ENCODE results near the gene DCBLD2.
"Not testable (repeated sequence)": the region's sequence is repeated elsewhere in the genome, so short reads cannot be mapped to it uniquely, and the experiment has no call there.

The DCBLD2 gene

DNA sequence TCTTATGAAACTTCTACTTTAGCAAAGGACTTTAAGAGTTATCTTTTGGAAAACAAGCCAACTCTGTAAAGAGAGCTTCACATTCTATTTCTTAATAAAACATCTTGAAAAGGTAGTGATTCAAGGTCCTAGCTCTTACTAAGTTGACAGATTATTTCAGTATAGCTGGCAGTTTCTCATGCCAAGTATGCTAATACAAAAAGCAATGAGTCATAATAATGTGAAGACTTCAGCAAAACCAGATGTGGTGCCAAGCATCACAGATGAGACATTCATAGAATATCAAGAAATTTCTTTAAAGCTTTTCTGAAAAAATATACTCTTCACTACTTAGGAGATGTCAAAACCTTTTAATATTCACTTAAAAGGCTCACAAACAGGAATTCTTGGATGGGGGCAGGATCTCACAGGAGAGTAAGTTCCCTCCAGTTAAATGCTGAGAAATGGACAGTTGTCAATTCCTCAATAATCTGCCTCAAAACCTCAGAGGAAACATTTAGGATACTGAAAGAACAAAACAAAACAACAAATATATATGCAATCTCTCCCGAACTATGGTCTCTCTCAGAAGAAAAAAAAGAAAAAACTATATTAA, 45.6 kb downstream of the DCBLD2 start:
- Mint-ChIP-seq H3K4me1 (no peaks in the 10 kb centered on the region), H3K9me3 (peaks cover 48% of the 10 kb centered on the region)

DNA sequence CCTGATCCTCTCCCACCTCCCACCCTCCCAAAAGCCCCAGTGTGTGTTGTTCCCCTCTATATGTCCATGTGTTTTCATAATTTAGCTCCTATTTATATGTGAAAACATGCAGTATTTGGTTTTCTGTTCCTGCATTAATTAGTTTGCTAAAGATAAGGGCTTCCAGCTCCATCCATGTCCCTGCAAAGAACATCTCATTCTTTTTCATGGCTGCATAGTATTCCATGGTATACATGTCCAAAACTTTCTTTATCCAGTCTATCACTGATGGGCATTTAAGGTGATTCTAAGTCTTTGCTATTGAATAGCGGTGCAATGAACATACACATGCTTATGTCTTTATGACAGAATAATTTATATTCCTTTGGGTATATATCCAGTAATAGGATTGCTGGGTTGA, 53.4 kb downstream of the DCBLD2 start:
- TF ChIP-seq, protein P1, sequence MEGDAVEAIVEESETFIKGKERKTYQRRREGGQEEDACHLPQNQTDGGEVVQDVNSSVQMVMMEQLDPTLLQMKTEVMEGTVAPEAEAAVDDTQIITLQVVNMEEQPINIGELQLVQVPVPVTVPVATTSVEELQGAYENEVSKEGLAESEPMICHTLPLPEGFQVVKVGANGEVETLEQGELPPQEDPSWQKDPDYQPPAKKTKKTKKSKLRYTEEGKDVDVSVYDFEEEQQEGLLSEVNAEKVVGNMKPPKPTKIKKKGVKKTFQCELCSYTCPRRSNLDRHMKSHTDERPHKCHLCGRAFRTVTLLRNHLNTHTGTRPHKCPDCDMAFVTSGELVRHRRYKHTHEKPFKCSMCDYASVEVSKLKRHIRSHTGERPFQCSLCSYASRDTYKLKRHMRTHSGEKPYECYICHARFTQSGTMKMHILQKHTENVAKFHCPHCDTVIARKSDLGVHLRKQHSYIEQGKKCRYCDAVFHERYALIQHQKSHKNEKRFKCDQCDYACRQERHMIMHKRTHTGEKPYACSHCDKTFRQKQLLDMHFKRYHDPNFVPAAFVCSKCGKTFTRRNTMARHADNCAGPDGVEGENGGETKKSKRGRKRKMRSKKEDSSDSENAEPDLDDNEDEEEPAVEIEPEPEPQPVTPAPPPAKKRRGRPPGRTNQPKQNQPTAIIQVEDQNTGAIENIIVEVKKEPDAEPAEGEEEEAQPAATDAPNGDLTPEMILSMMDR (IDR thresholded peaks at IDR 0.05; ENCODE audit: unreplicated experiment in 3 of 3): no peak
- H3K27ac Mint-ChIP-seq: no peak overlapping the region
- H3K36me3 Mint-ChIP-seq (ENCODE audit: low read depth): peaks cover 38% of the 10 kb centered on the region
- no peaks in the 10 kb centered on the region for H3K27me3 Mint-ChIP-seq (ENCODE audit: low read depth)
- no peak overlapping the region for H3K4me3 Mint-ChIP-seq
- H3K9me3 Mint-ChIP-seq: no peaks in the 10 kb centered on the region
- H3K4me1 Mint-ChIP-seq: no peaks in the 10 kb centered on the region

More for the DNA sequence above, 45.6 kb downstream of the DCBLD2 start:
- TF ChIP-seq, protein P1 (IDR thresholded peaks at IDR 0.05; ENCODE audit: unreplicated experiment in 3 of 3): no peak
- Mint-ChIP-seq H3K36me3 (ENCODE audit: low read depth) (peaks cover 76% of the 10 kb centered on the region), H3K4me3 (no peak overlapping the region), H3K27ac (no peak overlapping the region), H3K27me3 (ENCODE audit: low read depth) (no peaks in the 10 kb centered on the region)

DNA sequence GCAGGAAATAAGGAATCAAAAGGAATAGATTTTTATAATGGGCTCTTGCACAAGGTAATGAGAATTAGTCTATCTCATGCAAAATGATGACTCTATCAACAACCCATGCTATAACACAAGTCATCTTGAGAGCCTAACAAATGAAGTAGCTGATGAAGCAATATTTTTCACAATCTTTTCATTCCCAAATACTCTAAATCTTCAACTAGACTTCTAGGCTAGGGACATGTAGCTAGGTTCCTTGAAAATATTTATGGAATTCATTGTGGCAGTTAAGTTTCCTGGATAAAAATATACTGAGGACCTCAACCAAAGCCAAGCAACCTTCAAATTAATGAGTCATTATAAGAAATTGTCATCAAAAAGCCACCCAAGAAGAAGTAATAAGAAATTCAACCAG, 55.4 kb downstream of the DCBLD2 start:
- no peaks in the 10 kb centered on the region for H3K9me3 Mint-ChIP-seq
- TF ChIP-seq, protein P1 (IDR thresholded peaks at IDR 0.05; ENCODE audit: unreplicated experiment in 3 of 3): no peak
- no peak overlapping the region for H3K27ac Mint-ChIP-seq
- H3K36me3 Mint-ChIP-seq (ENCODE audit: low read depth): peaks cover 42% of the 10 kb centered on the region
- no peaks in the 10 kb centered on the region for H3K4me1 Mint-ChIP-seq
- H3K4me3 Mint-ChIP-seq: no peak overlapping the region
- no peaks in the 10 kb centered on the region for H3K27me3 Mint-ChIP-seq (ENCODE audit: low read depth)

DNA sequence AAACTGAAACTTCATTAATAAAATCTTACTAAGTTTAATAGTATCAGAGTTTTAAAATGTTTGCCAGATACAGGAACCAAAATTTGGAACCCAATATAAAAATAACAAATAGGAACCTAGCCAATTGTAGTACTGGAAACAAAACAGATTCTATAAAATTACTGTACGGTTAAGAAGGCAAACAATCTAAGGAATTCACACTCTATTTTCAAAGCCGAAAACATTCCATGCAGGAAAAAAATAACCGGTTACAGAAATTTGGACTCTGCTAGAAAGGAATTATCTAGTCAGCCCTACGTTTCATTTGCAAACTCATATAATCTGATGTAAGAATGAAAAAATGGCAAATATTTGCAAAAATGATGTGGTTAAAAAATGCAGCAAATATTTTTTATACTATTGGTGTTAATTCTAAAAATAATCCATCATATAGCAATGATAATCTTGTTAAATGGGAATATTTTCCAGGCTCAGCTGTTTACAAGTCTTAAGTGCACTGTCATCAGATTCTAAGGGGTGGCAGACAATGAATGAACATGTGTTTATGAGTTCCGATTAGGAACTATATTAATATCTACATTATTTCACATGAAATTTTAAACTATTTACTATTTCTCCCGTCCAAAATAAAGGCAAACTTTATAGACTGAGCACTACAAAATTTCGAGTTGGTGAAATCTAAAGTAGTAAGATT, 58.1 kb downstream of the DCBLD2 start:
- Mint-ChIP-seq H3K27me3 (ENCODE audit: low read depth) (no peaks in the 10 kb centered on the region), H3K9me3 (peaks cover 4% of the 10 kb centered on the region), H3K4me1 (no peaks in the 10 kb centered on the region), H3K36me3 (ENCODE audit: low read depth) (peaks cover 58% of the 10 kb centered on the region), H3K27ac (no peak overlapping the region), H3K4me3 (no peak overlapping the region)
- TF ChIP-seq, protein P1 (IDR thresholded peaks at IDR 0.05; ENCODE audit: unreplicated experiment in 3 of 3): no peak

DNA sequence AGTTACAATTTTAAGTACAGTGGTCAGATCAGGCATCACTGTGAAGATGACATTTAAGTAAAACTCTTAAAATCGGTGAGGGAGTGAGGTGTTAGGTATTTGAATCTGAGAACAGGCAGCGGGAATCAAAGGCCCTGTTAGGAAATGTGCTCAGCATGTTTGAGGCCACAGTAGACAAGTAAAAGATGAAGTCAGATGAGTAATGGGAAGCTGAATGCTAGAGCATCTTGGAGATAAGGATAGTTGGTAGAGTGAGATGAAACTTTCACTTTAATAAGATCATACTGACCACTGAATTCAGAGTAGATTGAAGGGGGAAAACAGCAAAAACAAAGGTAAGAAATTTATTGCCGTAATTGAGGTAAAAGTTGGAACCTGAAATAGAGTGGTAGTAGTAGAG, 61.6 kb downstream of the DCBLD2 start:
- no peak overlapping the region for H3K4me3 Mint-ChIP-seq
- no peaks in the 10 kb centered on the region for H3K27me3 Mint-ChIP-seq (ENCODE audit: low read depth)
- H3K4me1 Mint-ChIP-seq: no peaks in the 10 kb centered on the region
- peaks cover 4% of the 10 kb centered on the region for H3K9me3 Mint-ChIP-seq
- H3K27ac Mint-ChIP-seq: no peak overlapping the region
- TF ChIP-seq, protein P1 (IDR thresholded peaks at IDR 0.05; ENCODE audit: unreplicated experiment in 3 of 3): no peak
- H3K36me3 Mint-ChIP-seq (ENCODE audit: low read depth): peaks cover 40% of the 10 kb centered on the region

DNA sequence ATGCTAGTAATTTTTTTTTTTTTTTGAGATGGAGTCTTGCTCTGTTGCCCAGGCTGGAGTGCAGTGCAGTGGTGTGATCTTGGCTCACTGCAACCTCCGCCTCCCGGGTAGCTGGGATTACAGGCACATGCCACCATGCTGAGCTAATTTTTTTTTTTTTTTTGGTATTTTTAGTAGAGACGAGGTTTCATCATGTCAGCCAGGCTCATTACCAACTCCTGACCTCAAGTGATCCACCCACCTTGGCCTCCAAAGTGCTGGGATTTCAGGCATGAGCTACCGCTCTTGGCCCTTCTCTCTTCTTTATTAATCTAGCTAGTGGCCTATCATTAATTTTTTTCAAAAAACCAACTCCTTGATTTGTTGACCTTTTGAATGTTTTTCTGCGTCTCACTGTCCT, 70.4 kb downstream of the DCBLD2 start:
- not testable (repeated sequence) for H3K4me1 Mint-ChIP-seq; H3K27me3 Mint-ChIP-seq (ENCODE audit: low read depth); H3K4me3 Mint-ChIP-seq; H3K27ac Mint-ChIP-seq
- Mint-ChIP-seq H3K36me3 (ENCODE audit: low read depth) (peaks cover 39% of the 10 kb centered on the region), H3K9me3 (peaks cover 42% of the 10 kb centered on the region)

All from nephron (organoid).